Adrenal gland (tissue), 5 donors: ENCODE results near the gene DNM1.

Source experiments
- POLR2A ChIP-seq, 2 donors: fragments of 450-650 bp; IDR thresholded peaks; one replicate each; pipeline ENCODE4 v1.6.1; 2017; ENCODE audit warnings: antibody characterized with exemption in 2 of 2, mild to moderate bottlenecking in 2 of 2, moderate library complexity in 1 of 2
- TF ChIP-seq, protein P1 (sequence below), 6 experiments: fragments of 450-650 bp in 4 of 6; fragments of 200-600 bp in 2 of 6; sonication (generic) in 1 of 6; IDR thresholded peaks; 1 replicate in 5 of 6; 2 replicates in 1 of 6; pipeline versions ENCODE4 v1.5.1 to v1.8.0; 2016 to 2021; ENCODE audit warnings: antibody characterized with exemption in 6 of 6, mild to moderate bottlenecking in 2 of 6, moderate library complexity in 1 of 6
- donor health status: DM: no; HTN: no; CAD: no.

DNA sequence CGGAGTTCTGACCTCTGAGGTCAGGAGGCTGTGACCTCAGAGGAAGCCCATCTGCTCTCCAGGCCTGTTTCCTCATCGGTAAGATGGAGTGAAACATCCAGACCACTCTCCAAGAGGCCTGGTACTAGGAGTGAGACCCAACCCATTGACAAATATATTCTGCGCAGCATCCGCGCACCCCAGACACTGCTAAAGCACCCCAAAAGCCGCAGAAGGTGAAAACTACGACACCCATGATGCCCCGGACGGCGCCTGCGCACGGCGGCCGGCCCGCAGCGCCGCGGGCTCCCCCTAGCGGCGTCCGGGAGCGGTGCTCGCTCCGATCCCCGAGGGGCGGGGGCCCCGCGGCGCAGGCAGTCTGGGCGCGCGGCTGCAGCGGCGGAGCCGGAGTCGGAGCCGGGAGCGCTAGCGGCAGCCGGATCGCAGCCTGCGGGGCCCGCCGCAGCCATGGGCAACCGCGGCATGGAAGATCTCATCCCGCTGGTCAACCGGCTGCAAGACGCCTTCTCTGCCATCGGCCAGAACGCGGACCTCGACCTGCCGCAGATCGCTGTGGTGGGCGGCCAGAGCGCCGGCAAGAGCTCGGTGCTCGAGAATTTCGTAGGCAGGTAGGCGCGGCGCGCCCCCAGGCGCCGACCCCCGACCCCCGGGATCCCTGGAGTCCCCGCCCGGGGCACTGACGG, at the start of gene DNM1:
- TF ChIP-seq, protein P1, sequence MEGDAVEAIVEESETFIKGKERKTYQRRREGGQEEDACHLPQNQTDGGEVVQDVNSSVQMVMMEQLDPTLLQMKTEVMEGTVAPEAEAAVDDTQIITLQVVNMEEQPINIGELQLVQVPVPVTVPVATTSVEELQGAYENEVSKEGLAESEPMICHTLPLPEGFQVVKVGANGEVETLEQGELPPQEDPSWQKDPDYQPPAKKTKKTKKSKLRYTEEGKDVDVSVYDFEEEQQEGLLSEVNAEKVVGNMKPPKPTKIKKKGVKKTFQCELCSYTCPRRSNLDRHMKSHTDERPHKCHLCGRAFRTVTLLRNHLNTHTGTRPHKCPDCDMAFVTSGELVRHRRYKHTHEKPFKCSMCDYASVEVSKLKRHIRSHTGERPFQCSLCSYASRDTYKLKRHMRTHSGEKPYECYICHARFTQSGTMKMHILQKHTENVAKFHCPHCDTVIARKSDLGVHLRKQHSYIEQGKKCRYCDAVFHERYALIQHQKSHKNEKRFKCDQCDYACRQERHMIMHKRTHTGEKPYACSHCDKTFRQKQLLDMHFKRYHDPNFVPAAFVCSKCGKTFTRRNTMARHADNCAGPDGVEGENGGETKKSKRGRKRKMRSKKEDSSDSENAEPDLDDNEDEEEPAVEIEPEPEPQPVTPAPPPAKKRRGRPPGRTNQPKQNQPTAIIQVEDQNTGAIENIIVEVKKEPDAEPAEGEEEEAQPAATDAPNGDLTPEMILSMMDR (IDR thresholded peaks at IDR 0.05) = peak in 5 of 6 experiments; percentile 21 to 96 (median 96)
- peak; percentile 30 to 37 for TF ChIP-seq POLR2A (IDR thresholded peaks at IDR 0.05)
